ENCODE data around the gene BCL6B.
A peak's percentile ranks its signal among the peaks of the same experiment; 100 is the strongest.
"Not testable (repeated sequence)": the region's sequence is repeated elsewhere in the genome, so short reads cannot be mapped to it uniquely, and the experiment has no call there.

Gene BCL6B

GRCh38 chr17:7029659-7030058 is 6.8 kb downstream of the BCL6B start:
- peak; percentile 63 for DNase-seq

- peak; percentile 62 for DNase-seq
Observed at GRCh38 chr17:7034955-7035590, 12.2 kb downstream of the BCL6B start.

GRCh38 chr17:7035591-7036368 is 12.9 kb downstream of the BCL6B start, which contains the start of gene SLC16A13:
Gene SLC16A13, plus strand, starts transcription at chr17:7036015. Its CDS starts 368 bp downstream, at chr17:7036383.
- DNase-seq = peak; percentile 99

- DNase-seq = no peak
Observed at GRCh38 chr17:7038025-7038862, 15.4 kb downstream of the BCL6B start.

- DNase-seq = no peak
Observed at GRCh38 chr17:7039832-7040231, 17.0 kb downstream of the BCL6B start.

GRCh38 chr17:7041607-7042500 is 19.0 kb downstream of the BCL6B start:
- no peak for DNase-seq

GRCh38 chr17:7042501-7043181 is 19.8 kb downstream of the BCL6B start:
- DNase-seq = peak; percentile 57

- no peak for DNase-seq
Observed at GRCh38 chr17:7043182-7043496, 20.3 kb downstream of the BCL6B start.

- DNase-seq = peak; percentile 50
Observed at GRCh38 chr17:7043497-7044198, 20.8 kb downstream of the BCL6B start, which contains the start of gene SLC16A11. Gene SLC16A11, minus strand, starts transcription at chr17:7044092. Its CDS starts 579 bp downstream, at chr17:7043513.

- DNase-seq = peak; percentile 58
Observed at GRCh38 chr17:7045492-7046126, 22.8 kb downstream of the BCL6B start.

- peak; percentile 68 for DNase-seq
Observed at GRCh38 chr17:7046127-7046724, 23.4 kb downstream of the BCL6B start.

GRCh38 chr17:7046725-7047397 is 24.0 kb downstream of the BCL6B start:
- DNase-seq = peak; percentile 76

- DNase-seq = no peak
Observed at GRCh38 chr17:7047566-7047965, 24.7 kb downstream of the BCL6B start.

- DNase-seq = no peak
Observed at GRCh38 chr17:7048968-7049367, 26.1 kb downstream of the BCL6B start.

GRCh38 chr17:7050583-7050982 is 27.7 kb downstream of the BCL6B start:
- DNase-seq = not testable (repeated sequence)

- DNase-seq = no peak
Observed at GRCh38 chr17:7056386-7056785, 33.5 kb downstream of the BCL6B start.

GRCh38 chr17:7058831-7059447 is 36.1 kb downstream of the BCL6B start:
- no peak for DNase-seq

GRCh38 chr17:7060165-7060891 is 37.5 kb downstream of the BCL6B start:
- peak; percentile 17 for DNase-seq

All from CD4-positive, alpha-beta T cell treated with Interleukin-17A for 4 hours (primary cell).